ELR (cell line): Measurements from ENCODE around the gene KIFC1.

Experiments
- DNase-seq: peaks from one replicate; pipeline ENCODE4 v3.0.0-alpha.2; 2015; ENCODE audit warnings: low read depth

KIFC1 gene

DNA sequence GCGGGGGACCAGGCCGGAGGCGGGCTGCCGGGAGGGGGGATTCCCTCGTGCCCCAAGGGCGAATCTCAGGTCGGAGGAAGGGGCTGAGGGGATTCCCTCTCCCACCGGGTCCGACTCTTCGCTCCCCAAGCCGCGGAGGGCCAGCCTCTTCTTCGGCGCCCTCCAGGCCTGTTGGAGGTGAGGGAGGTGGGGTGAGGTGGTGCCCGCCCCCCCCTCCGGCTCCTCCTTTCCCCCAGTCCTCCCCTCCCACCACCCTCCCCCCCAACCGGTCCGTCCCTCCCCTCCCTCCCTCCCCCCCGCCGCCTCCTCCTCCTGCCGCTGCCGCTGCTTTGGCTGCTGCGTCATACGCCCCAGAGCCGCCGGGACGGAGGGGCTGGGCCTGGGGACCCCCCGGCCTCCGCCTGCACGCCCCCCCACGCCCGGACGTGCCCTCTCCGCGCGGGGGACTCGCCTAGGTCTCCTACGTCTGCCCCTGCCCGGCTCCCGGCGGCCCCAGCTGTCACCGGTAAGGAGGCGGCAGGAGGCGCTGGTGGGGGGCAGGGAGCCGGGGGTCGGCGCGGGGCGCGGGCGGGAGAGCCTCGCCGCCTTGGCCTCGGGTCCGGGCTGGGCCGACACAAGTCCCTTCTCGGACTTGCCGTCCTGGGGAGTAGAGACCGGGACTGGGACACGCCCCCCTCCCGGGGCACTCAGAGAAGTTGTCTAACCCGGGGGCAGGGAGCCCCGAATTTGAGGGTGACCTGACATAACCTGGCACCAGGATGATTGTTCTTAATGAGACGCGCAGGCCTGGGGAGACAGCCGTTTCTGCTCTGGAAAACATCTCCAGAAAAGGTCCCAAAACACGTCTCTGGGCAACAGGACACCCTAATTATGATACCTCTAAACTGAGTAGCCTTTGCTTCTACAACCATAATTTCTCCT is 19.3 kb downstream of the KIFC1 start, which contains the start of gene PHF1:
Gene PHF1, plus strand, starts transcription at position 304 of the 921 bp plus-strand sequence. CDS start 1,250 bp downstream, outside the sequence.
- peak; percentile 84 for DNase-seq

DNA sequence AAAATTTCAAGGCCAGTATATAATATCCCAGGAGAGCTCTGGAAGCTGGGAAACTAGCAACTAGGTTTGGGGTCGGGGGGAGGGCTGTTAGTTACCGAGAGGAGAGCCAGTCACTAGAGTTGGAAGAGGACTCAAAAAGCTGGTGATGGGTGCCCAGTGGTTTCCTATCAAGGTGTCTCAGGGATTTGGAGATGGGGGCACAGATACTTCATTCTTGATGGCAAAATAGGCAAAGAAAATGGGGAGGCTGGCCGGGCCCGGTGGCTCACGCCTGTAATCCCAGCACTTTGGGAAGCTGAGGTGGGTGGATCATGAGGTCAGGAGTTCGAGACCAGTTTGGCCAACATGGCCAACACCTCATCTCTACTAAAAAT is 20.0 kb downstream of the KIFC1 start:
- no peak for DNase-seq

- DNase-seq: no peak
Observed at GRCh38 chr6:33412140-33413009, 20.8 kb downstream of the KIFC1 start.

GRCh38 chr6:33413241-33414120 is 21.9 kb downstream of the KIFC1 start:
- no peak for DNase-seq

GRCh38 chr6:33414592-33415271 is 23.1 kb downstream of the KIFC1 start:
- peak; percentile 49 for DNase-seq

DNA sequence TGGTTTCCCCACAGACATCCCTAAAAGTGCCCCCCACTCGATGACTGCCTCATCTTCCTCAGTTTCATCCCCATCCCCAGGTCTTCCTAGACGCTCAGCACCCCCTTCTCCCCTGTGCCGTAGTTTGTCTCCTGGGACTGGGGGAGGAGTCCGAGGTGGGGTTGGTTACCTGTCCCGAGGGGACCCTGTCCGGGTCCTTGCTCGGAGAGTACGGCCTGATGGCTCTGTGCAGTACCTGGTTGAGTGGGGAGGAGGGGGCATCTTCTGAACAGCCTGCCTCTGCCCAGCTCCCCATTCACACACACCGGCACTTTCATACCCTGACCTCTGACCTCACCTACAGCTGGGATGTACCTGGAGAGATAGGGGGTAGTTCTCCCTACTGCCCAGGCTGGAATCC is 24.2 kb downstream of the KIFC1 start:
- DNase-seq: no peak

DNA sequence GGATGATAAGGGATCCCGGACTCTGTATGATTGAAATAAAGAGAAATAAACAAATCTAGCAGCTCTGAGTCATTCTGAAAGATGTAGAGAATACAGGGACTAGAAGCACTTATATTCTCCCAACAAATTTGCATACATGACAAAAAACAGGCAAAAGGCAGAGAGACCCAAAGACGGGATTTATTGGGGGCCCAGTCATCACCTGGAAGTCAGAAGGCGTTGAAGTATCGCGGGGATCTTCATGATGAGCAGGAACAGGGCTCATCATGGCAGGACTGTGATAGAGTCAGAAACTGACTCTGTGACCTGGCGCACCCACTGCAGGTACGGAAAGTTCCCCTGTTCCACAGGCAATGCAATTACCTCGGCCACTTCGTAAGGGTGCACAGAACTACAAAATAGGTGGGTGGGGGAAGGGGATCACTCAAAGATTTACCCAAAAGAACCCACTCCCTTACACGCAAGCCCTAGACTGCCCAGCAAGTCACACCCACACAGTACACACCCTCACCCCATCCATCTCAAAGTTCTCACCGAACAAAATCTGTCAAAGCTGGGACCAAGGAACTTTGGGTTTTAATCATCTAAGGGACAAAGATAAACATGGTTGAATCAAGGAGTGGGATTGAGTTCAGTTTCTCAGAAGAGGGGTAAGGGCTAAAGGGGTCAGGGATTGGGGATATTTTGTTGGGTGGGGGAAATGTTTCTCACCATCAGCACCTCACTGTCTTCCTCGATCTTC is 24.9 kb downstream of the KIFC1 start:
- peak; percentile 67 for DNase-seq

DNA sequence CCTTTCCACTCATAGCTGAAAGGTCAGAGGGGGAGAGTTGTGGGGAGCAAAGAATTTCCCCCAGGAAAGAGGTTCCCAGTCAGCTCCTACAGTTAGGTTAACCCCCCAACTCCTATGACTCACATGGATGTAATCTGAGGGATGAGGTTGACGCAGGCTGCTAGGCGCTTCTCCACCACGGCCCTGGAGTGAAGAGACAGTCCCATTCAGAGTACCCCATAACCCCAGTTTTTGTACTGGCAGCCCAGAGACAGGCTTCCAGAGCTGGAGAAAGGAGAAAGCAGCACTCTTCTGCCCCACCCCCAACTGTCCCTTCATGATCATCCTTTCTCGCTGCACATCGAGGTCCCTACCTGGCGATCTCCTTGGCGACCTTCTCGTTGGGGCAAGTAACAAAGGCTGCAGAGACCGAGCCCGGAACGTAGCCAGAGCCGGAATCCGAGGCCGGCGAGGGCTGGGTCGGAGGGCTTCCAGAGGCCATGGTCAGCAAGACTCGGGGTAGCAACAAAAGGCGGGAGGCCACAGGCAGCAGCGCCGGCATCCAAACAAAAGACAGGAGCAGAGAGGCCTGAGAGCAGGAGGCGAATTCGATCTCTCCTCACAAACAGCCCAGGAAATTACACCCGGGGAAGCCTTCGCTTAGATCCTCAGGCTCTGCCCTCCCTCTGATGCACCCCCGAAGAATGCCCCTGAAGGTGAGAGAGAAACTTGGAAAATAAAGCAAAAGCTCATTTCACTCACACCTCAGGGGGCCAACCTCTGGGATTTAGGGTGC is 25.7 kb downstream of the KIFC1 start:
- peak; percentile 99 for DNase-seq

- DNase-seq: peak; percentile 100
Observed at GRCh38 chr6:33417903-33418689, 26.5 kb downstream of the KIFC1 start, which contains the start of gene CUTA. Gene CUTA, minus strand, starts transcription at chr6:33418107. Its CDS starts 107 bp downstream, at chr6:33418000.

- DNase-seq: peak; percentile 33
Observed at GRCh38 chr6:33418690-33419291, 27.2 kb downstream of the KIFC1 start.

GRCh38 chr6:33419580-33420490 is 28.2 kb downstream of the KIFC1 start, which contains the start of gene SYNGAP1:
Gene SYNGAP1, plus strand, starts transcription at chr6:33420065. Its CDS starts 200 bp downstream, at chr6:33420265.
- DNase-seq: peak; percentile 61

DNA sequence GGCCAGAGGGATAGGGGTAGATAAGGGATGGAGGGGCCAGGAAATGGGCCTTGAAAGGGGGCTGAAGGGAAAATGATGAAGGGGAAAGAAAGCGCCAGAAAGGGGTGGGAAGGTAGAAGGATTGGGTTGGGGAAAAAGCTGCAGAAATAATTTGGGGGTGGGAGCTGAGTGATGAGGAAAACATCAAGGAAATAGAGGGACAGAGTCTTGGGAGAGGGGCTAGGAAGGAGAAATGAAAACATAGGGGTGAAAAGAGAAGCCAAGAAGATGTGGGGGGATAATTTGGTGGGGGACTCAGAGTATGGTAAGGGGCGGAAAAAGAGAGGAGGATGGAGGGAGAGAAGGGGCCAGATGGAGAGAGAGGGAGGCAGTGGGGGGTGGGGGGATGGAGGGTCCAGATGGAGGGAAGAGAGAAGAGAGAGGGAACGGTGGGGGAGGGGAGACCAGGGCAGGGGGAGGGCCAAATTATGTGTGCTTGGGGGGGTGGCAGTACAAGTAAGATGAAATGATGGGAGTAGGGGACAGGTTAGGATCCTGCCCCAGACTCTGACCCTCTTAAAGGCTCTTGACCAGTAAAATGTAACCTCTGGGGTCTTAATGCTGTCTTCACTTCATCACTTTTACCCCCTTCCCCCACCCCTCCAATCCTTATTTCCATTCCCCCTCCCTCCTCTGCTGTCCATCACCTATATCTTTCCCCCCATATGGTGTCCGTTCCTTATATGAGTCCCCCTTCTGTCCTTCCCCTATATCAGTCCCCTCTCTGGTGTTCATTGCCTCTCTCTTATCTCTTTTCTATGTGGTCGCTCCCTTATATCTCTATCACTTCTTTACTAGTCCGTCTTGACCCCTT is 29.1 kb downstream of the KIFC1 start:
- DNase-seq: peak; percentile 29

DNA sequence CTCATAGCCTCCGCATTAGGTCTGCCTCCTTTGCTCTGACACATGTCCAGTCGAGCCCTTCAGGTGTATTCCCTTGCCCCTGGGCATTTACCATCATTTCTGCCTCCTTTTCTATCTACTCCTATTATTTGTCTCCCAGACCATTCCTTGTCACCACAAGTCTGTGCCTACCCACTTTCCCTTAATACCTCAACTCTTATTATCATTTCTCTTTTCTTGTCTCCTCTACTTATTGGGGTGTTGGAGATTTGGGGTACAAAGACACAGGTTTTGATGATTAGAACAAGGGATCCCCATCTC is 29.7 kb downstream of the KIFC1 start:
- no peak for DNase-seq

DNA sequence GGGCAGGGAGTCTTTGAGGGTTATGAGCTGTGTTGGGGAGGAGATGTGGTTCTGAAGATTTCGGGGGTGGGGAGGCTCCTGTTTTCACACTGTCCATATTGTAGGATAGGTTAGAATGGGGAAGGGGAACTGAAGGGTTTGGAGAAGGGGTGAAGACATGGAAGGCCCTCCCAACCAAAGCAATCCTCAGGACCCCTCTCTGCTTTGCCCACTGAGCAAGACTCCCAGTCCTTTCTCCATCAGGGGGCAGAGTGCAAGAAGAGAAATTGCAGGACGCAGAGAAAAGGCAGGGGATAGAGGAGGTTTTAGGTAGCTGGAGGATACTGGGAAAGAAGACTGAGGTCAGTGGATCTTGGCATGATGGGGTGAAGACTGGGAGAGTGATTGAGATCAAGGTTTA is 32.2 kb downstream of the KIFC1 start:
- no peak for DNase-seq

GRCh38 chr6:33424855-33425667 is 33.4 kb downstream of the KIFC1 start:
- no peak for DNase-seq
